B cell (primary cell): Measurements from ENCODE around the gene SGIP1.

Source experiments
- CTCF ChIP-seq: fragments of 200-600 bp; IDR thresholded peaks from one replicate; pipeline ENCODE4 v1.8.0; 2022; ENCODE audit warnings: antibody characterized with exemption, mild to moderate bottlenecking
- EZH2 ChIP-seq: IDR thresholded peaks from 2 replicates; pipeline ENCODE4 v1.6.1; 2012; ENCODE audit warnings: borderline replicate concordance, low read depth, mild to moderate bottlenecking, moderate library complexity, low read length; ENCODE audit not compliant: insufficient read depth, poor library complexity, severe bottlenecking

- no peak for TF ChIP-seq EZH2
- TF ChIP-seq CTCF, result no peak
These were observed 118.6 kb downstream of the SGIP1 start for GRCh38 chr1:66652556-66652955.
